Heart right ventricle (tissue), 16 donors: ENCODE data around the gene GPC5. TPM values are rescaled to one million over a fixed set of nuclear protein-coding genes. Genes with fewer than 3 reads are reported as not detected.

Experiments used
- ATAC-seq, 8 donors: fragments of 200-7000 bp; cut with Tn5 transposase; one replicate each; pipeline ENCODE4 v1.9.1; 2020; ENCODE audit warnings: mild to moderate bottlenecking in 8 of 8, moderate library complexity in 8 of 8, moderate number of reproducible peaks in 1 of 8
- DNase-seq, 2 donors: peaks; one replicate each; pipeline ENCODE4 v3.0.0-alpha.2; 2020
- H3K27ac ChIP-seq, 10 donors: fragments of 200-600 bp; sonication (generic) in 2 of 10; one replicate each; pipeline versions ENCODE4 v1.5.0 to v1.8.0; 2020 to 2022; ENCODE audit warnings: mild to moderate bottlenecking in 3 of 10
- H3K27me3 ChIP-seq, 7 donors: fragments of 200-600 bp; one replicate each; pipeline ENCODE4 v1.8.0; 2021 to 2022; ENCODE audit warnings: mild to moderate bottlenecking in 2 of 7
- H3K36me3 ChIP-seq, 9 donors: fragments of 200-600 bp; sonication (generic) in 1 of 9; one replicate each; pipeline versions ENCODE4 v1.5.0 to v1.8.0; 2020 to 2022; ENCODE audit warnings: mild to moderate bottlenecking in 2 of 9
- H3K4me1 ChIP-seq, 9 donors: fragments of 200-600 bp; sonication (generic) in 1 of 9; one replicate each; pipeline versions ENCODE4 v1.5.0 to v1.8.0; 2020 to 2022; ENCODE audit warnings: mild to moderate bottlenecking in 4 of 9
- H3K4me3 ChIP-seq, 10 donors: fragments of 200-600 bp; sonication (generic) in 2 of 10; one replicate each; pipeline versions ENCODE4 v1.5.0 to v1.8.0; 2020 to 2022; ENCODE audit warnings: mild to moderate bottlenecking in 7 of 10, moderate library complexity in 2 of 10
- H3K9me3 ChIP-seq, 11 donors: fragments of 200-600 bp in 10 of 11; sonication (generic) in 2 of 11; one replicate each; pipeline versions ENCODE4 v1.5.0 to v1.8.0; 2013 to 2022; ENCODE audit warnings: mild to moderate bottlenecking in 2 of 11, control low read depth in 1 of 11, moderate library complexity in 1 of 11
- CTCF ChIP-seq, 9 donors: fragments of 200-600 bp; sonication (generic) in 2 of 9; IDR thresholded peaks; one replicate each; pipeline versions ENCODE4 v1.5.0 to v1.8.0; 2021 to 2022; ENCODE audit warnings: antibody characterized with exemption in 9 of 9, mild to moderate bottlenecking in 5 of 9, moderate library complexity in 1 of 9
- WGBS, 2 donors: extraction: QIAGEN DNeasy Blood & Tissue Kit; methylation state at CpG; one replicate each; pipeline ENCODE4 v1.1.7; 2013; ENCODE audit warnings: inconsistent platforms in 1 of 2; 5-methylcytosine and 5-hydroxymethylcytosine counted together
- intact Hi-C, 10 donors: fragments of 100-400 bp; cut with DNase I; formaldehyde crosslinking; loops; one replicate each; pipeline versions ENCODE4 v1.11.1 to v1.14.2; 2022
- polyA plus RNA-seq, 2 donors: library from polyadenylated mRNA; stranded (reverse); fragments of 200-250 nt; gene quantifications; one replicate each; pipeline ENCODE4 v1.2.3, GENCODE V29; 2013
- total RNA-seq, 10 donors: library from RNA; stranded (reverse); fragmentation: NEBNext Ultra II Directional in 3 of 10; extraction: Animal tissue kit (Norgen Biotek cat#: 25700) in 3 of 10; gene quantifications; one replicate each; pipeline versions ENCODE4 v1.2.1 to v1.2.4, GENCODE V29; 2021 to 2023
- donor health status: Arrhythmogenic right ventricular cardiomyopathy.
- donor health status: ischemic (EF 13 %, LVEDD 7.1; RV severe dilation, severe dysfunction).
- donor health status: healthy with polysubstance abuse.
- donor health status: DM: no; HTN: yes; CAD: no.
- donor health status: DM: no; HTN: no; CAD: no.
- donor health status: ischemic (EF 25% LVEDD 6.9; RV normal size, moderate dysfunction).
- donor health status: ischemic (EF 25% LVEDD 5.7; RV mildly dilated, moderate dysfunction).
- donor health status: healthy.
- donor health status: DM: yes; HTN: yes; CAD: no.
- donor health status: Ischemic cardiomyopathy.
- donor health status: ischemic (EF 35%, LVEDD 5.7; RV mildly dilated, moderate dysfunction).
- donor health status: nonischemic (EF 11% LVEDD 7.7; RV severe dilation, severe dysfunction).
- donor health status: DM: yes; HTN: yes; CAD: no.
- donor health status: PGD.
- donor health status: ischemic (EF 29% LVEDD 5.4; RV normal size, mild dysfunction).
- donor health status: nonischemic (EF 23%, LVEDD 6.1; RV moderate dilation, normal function).

Gene GPC5
- total and polyA plus RNA-seq, 12 donors = 0.01 to 3.5 (median 0.70) TPM; not detected in 1

GRCh38 chr13:92721620-92722019, 1323.2 kb downstream of the GPC5 start:
- Histone ChIP-seq H3K4me1 (no peaks in the 10 kb centered on the region), H3K4me3 (no peak overlapping the region), H3K9me3 (peaks cover 0 to 6% (median 0%) of the 10 kb centered on the region in 11 donors), H3K27me3 (no peaks in the 10 kb centered on the region), H3K27ac (no peak overlapping the region), H3K36me3 (no peaks in the 10 kb centered on the region)
- no peak for ATAC-seq
- TF ChIP-seq CTCF (IDR thresholded peaks at IDR 0.05) = no peak
- intact Hi-C loops = no loop called here
- no peak for DNase-seq

GRCh38 chr13:92727118-92727517, 1328.7 kb downstream of the GPC5 start:
- Histone ChIP-seq H3K4me1 (no peaks in the 10 kb centered on the region), H3K27ac (no peak overlapping the region), H3K9me3 (peaks cover 0 to 6% (median 0%) of the 10 kb centered on the region in 11 donors), H3K36me3 (no peaks in the 10 kb centered on the region), H3K4me3 (no peak overlapping the region), H3K27me3 (no peaks in the 10 kb centered on the region)
- intact Hi-C loops = no loop called here
- ATAC-seq (no peak), DNase-seq (no peak)
- no peak for TF ChIP-seq CTCF (IDR thresholded peaks at IDR 0.05)
- WGBS, 2 donors = 60 to 66% methylated on average over 3 of the region's 3 CpGs

GRCh38 chr13:92734068-92734467, 1335.6 kb downstream of the GPC5 start:
- no peaks in the 10 kb centered on the region for H3K36me3 ChIP-seq
- peaks cover 0 to 18% (median 3%) of the 10 kb centered on the region in 11 donors for H3K9me3 ChIP-seq
- DNase-seq (no peak), ATAC-seq (no peak)
- no peaks in the 10 kb centered on the region for H3K4me1 ChIP-seq
- intact Hi-C loops = no loop called here
- H3K27ac ChIP-seq = no peak overlapping the region
- no peaks in the 10 kb centered on the region for H3K27me3 ChIP-seq
- WGBS, 2 donors = 20 to 28% methylated on average over 1 of the region's 1 CpG
- H3K4me3 ChIP-seq = no peak overlapping the region
- no peak for TF ChIP-seq CTCF (IDR thresholded peaks at IDR 0.05)

GRCh38 chr13:92734545-92734944, 1336.1 kb downstream of the GPC5 start:
- H3K4me3 ChIP-seq = no peak overlapping the region
- no peaks in the 10 kb centered on the region for H3K36me3 ChIP-seq
- DNase-seq = no peak
- ATAC-seq = no peak
- no peaks in the 10 kb centered on the region for H3K4me1 ChIP-seq
- H3K9me3 ChIP-seq = peaks cover 0 to 18% (median 3%) of the 10 kb centered on the region in 11 donors
- H3K27ac ChIP-seq = no peak overlapping the region
- TF ChIP-seq CTCF (IDR thresholded peaks at IDR 0.05) = no peak
- intact Hi-C loops = no loop called here
- H3K27me3 ChIP-seq = no peaks in the 10 kb centered on the region
- WGBS, 2 donors = 86 to 89% methylated on average over 1 of the region's 1 CpG
